ENCODE measurements around the gene CAPN12. TPM values are rescaled to one million over a fixed set of nuclear protein-coding genes. Genes with fewer than 3 reads are reported as not detected.
A peak's percentile ranks its signal among the peaks of the same experiment; 100 is the strongest.

CAPN12 gene
- total and polyA plus RNA-seq, 4 experiments from 2014 or later: 3.9 to 19.5 (median 13.3) TPM

GRCh38 chr19:38698225-38699026 is 45.8 kb downstream of the CAPN12 start:
- intact Hi-C loops (cut with micrococcal nuclease): no loop called here

GRCh38 chr19:38697641-38698071 is 46.6 kb downstream of the CAPN12 start:
- Mint-ChIP-seq H3K36me3 (peaks cover 8 to 34% of the 10 kb centered on the region in 2 donors), H3K4me1 (peaks cover 36 to 66% (median 50%) of the 10 kb centered on the region in 4 donors), H3K27me3 (no peaks in the 10 kb centered on the region), H3K4me3 (no peak overlapping the region), H3K9me3 (no peaks in the 10 kb centered on the region), H3K27ac (no peak overlapping the region)
- peaks cover 28% of the 10 kb centered on the region for H3K36me3 ChIP-seq (ENCODE audit: insufficient read depth, low read length)
- CTCF ChIA-PET (ENCODE audit: partially characterized antibody): no interaction called here
- peaks cover 65% of the 10 kb centered on the region for H3K4me1 ChIP-seq (ENCODE audit: insufficient read depth, low read length)
- POLR2A ChIA-PET (ENCODE audit: partially characterized antibody): no interaction called here
- DNase-seq: no peak
- no peaks in the 10 kb centered on the region for H3K27me3 ChIP-seq (ENCODE audit: insufficient read depth, low read length)
- no peak overlapping the region for H3K4me3 ChIP-seq (ENCODE audit: low read length in 2 of 2)
- no peaks in the 10 kb centered on the region for H3K9me3 ChIP-seq (ENCODE audit: control insufficient read depth in 1 of 2, low read length in 2 of 2)
- H3K27ac ChIP-seq (ENCODE audit: low read depth, low read length): no peak overlapping the region
- intact Hi-C loops (cut with micrococcal nuclease): no loop called here

More at GRCh38 chr19:38698225-38699026, 45.8 kb downstream of the CAPN12 start:
- Mint-ChIP-seq H3K27me3 (no peaks in the 10 kb centered on the region), H3K4me3 (peak overlapping the region in 4 of 8 donors; percentile 3 to 47 (median 19)), H3K9me3 (no peaks in the 10 kb centered on the region), H3K27ac (peak overlapping the region; percentile 38 to 91 (median 61)), H3K4me1 (peaks cover 29 to 58% (median 43%) of the 10 kb centered on the region in 4 donors), H3K36me3 (peaks cover 9 to 37% of the 10 kb centered on the region in 2 donors)
- peaks cover 57% of the 10 kb centered on the region for H3K4me1 ChIP-seq (ENCODE audit: insufficient read depth, low read length)
- H3K27me3 ChIP-seq (ENCODE audit: insufficient read depth, low read length): no peaks in the 10 kb centered on the region
- DNase-seq: no peak
- CTCF ChIA-PET (ENCODE audit: partially characterized antibody): interaction anchor here (1.2 kb wide), 1 partner anchor 16 kb away, joined by 3 read pairs; no protein-coding TSS in a partner anchor
- POLR2A ChIA-PET (ENCODE audit: partially characterized antibody): no interaction called here
- H3K4me3 ChIP-seq (ENCODE audit: low read length in 2 of 2): no peak overlapping the region
- peaks cover 33% of the 10 kb centered on the region for H3K36me3 ChIP-seq (ENCODE audit: insufficient read depth, low read length)
- H3K9me3 ChIP-seq (ENCODE audit: control insufficient read depth in 1 of 2, low read length in 2 of 2): no peaks in the 10 kb centered on the region
- no peak overlapping the region for H3K27ac ChIP-seq (ENCODE audit: low read depth, low read length)

- H3K36me3 Mint-ChIP-seq: peaks cover 8 to 29% of the 10 kb centered on the region in 2 donors
- Histone ChIP-seq H3K4me3 (ENCODE audit: low read length in 2 of 2) (no peak overlapping the region), H3K27ac (ENCODE audit: low read depth, low read length) (no peak overlapping the region), H3K27me3 (ENCODE audit: insufficient read depth, low read length) (no peaks in the 10 kb centered on the region), H3K4me1 (ENCODE audit: insufficient read depth, low read length) (peaks cover 69% of the 10 kb centered on the region), H3K9me3 (ENCODE audit: control insufficient read depth in 1 of 2, low read length in 2 of 2) (no peaks in the 10 kb centered on the region), H3K36me3 (ENCODE audit: insufficient read depth, low read length) (peaks cover 24% of the 10 kb centered on the region)
- CTCF ChIA-PET (ENCODE audit: partially characterized antibody): no interaction called here
- intact Hi-C loops (cut with micrococcal nuclease): no loop called here
- H3K4me1 Mint-ChIP-seq: peaks cover 39 to 71% (median 55%) of the 10 kb centered on the region in 4 donors
- peak overlapping the region in 5 of 7 donors; percentile 19 to 82 (median 55) for H3K27ac Mint-ChIP-seq
- no peaks in the 10 kb centered on the region for H3K27me3 Mint-ChIP-seq
- POLR2A ChIA-PET (ENCODE audit: partially characterized antibody): no interaction called here
- H3K9me3 Mint-ChIP-seq: no peaks in the 10 kb centered on the region
- H3K4me3 Mint-ChIP-seq: no peak overlapping the region
- no peak for DNase-seq
Observed at GRCh38 chr19:38697197-38697596, 47.1 kb downstream of the CAPN12 start.

- H3K27ac ChIP-seq (ENCODE audit: low read depth, low read length): no peak overlapping the region
- Mint-ChIP-seq H3K4me3 (peak overlapping the region in 1 of 8 donors; percentile 20), H3K27me3 (no peaks in the 10 kb centered on the region), H3K4me1 (peaks cover 44 to 76% (median 60%) of the 10 kb centered on the region in 4 donors), H3K9me3 (no peaks in the 10 kb centered on the region), H3K27ac (peak overlapping the region in 5 of 7 donors; percentile 19 to 82 (median 62)), H3K36me3 (peaks cover 8 to 28% of the 10 kb centered on the region in 2 donors)
- no peaks in the 10 kb centered on the region for H3K27me3 ChIP-seq (ENCODE audit: insufficient read depth, low read length)
- H3K4me3 ChIP-seq (ENCODE audit: low read length in 2 of 2): no peak overlapping the region
- DNase-seq: no peak
- H3K9me3 ChIP-seq (ENCODE audit: control insufficient read depth in 1 of 2, low read length in 2 of 2): no peaks in the 10 kb centered on the region
- intact Hi-C loops (cut with micrococcal nuclease): no loop called here
- CTCF ChIA-PET (ENCODE audit: partially characterized antibody): no interaction called here
- peaks cover 19% of the 10 kb centered on the region for H3K36me3 ChIP-seq (ENCODE audit: insufficient read depth, low read length)
- H3K4me1 ChIP-seq (ENCODE audit: insufficient read depth, low read length): peaks cover 74% of the 10 kb centered on the region
- POLR2A ChIA-PET (ENCODE audit: partially characterized antibody): no interaction called here
Observed at GRCh38 chr19:38696729-38697055, 47.6 kb downstream of the CAPN12 start.

- Mint-ChIP-seq H3K4me1 (peaks cover 44 to 82% (median 63%) of the 10 kb centered on the region in 4 donors), H3K4me3 (peak overlapping the region in 1 of 8 donors; percentile 76), H3K36me3 (peaks cover 8 to 22% of the 10 kb centered on the region in 2 donors), H3K9me3 (no peaks in the 10 kb centered on the region), H3K27me3 (no peaks in the 10 kb centered on the region), H3K27ac (peak overlapping the region in 5 of 7 donors; percentile 19 to 89 (median 81))
- ChIA-PET POLR2A (ENCODE audit: partially characterized antibody) (no interaction called here), CTCF (ENCODE audit: partially characterized antibody) (no interaction called here)
- Histone ChIP-seq H3K4me1 (ENCODE audit: insufficient read depth, low read length) (peaks cover 80% of the 10 kb centered on the region), H3K27ac (ENCODE audit: low read depth, low read length) (no peak overlapping the region), H3K27me3 (ENCODE audit: insufficient read depth, low read length) (no peaks in the 10 kb centered on the region), H3K9me3 (ENCODE audit: control insufficient read depth in 1 of 2, low read length in 2 of 2) (no peaks in the 10 kb centered on the region), H3K36me3 (ENCODE audit: insufficient read depth, low read length) (peaks cover 13% of the 10 kb centered on the region), H3K4me3 (ENCODE audit: low read length in 2 of 2) (no peak overlapping the region)
- DNase-seq: no peak
- intact Hi-C loops (cut with micrococcal nuclease): loop anchor here (2.0 kb wide), 1 partner anchor 39 kb away; no protein-coding TSS in a partner anchor
Observed at GRCh38 chr19:38695832-38696728, 48.2 kb downstream of the CAPN12 start.

- POLR2A ChIA-PET (ENCODE audit: partially characterized antibody): interaction anchor here (0.8 kb wide), 1 partner anchor 11 kb away, joined by 3 read pairs; no protein-coding TSS in a partner anchor
- Mint-ChIP-seq H3K27me3 (no peaks in the 10 kb centered on the region), H3K27ac (peak overlapping the region; percentile 64 to 89 (median 83)), H3K4me3 (peak overlapping the region in 7 of 8 donors; percentile 37 to 81 (median 73)), H3K4me1 (peaks cover 47 to 90% (median 66%) of the 10 kb centered on the region in 4 donors), H3K36me3 (peaks cover 2 to 18% of the 10 kb centered on the region in 2 donors), H3K9me3 (no peaks in the 10 kb centered on the region)
- DNase-seq: no peak
- CTCF ChIA-PET (ENCODE audit: partially characterized antibody): no interaction called here
- intact Hi-C loops (cut with micrococcal nuclease): loop anchor here (2.0 kb wide), 1 partner anchor 38 kb away; no protein-coding TSS in a partner anchor
- Histone ChIP-seq H3K27me3 (ENCODE audit: insufficient read depth, low read length) (no peaks in the 10 kb centered on the region), H3K27ac (ENCODE audit: low read depth, low read length) (no peak overlapping the region), H3K4me1 (ENCODE audit: insufficient read depth, low read length) (peaks cover 88% of the 10 kb centered on the region), H3K36me3 (ENCODE audit: insufficient read depth, low read length) (peaks cover 6% of the 10 kb centered on the region), H3K9me3 (ENCODE audit: control insufficient read depth in 1 of 2, low read length in 2 of 2) (no peaks in the 10 kb centered on the region), H3K4me3 (ENCODE audit: low read length in 2 of 2) (no peak overlapping the region)
Observed at GRCh38 chr19:38695317-38695683, 49.0 kb downstream of the CAPN12 start.
